RWPE1 (cell line): ENCODE data around the gene ABCA9.
"Not testable (repeated sequence)": the region's sequence is repeated elsewhere in the genome, so short reads cannot be mapped to it uniquely, and the experiment has no call there.

ENCODE experiments used
- CTCF ChIA-PET: fragments of 350-600 bp; sonication (Branson Sonifier 250); formaldehyde crosslinking; extraction: SDS; loops from one replicate; lab custom pipeline; 2021; lab: Yijun Ruan, JAX
- POLR2A ChIA-PET: fragments of 400-600 bp; formaldehyde crosslinking; extraction: SDS; loops from one replicate; lab custom pipeline; 2020; ENCODE audit warnings: antibody characterized with exemption; ENCODE audit not compliant: low non-redundant PET; lab: Yijun Ruan, JAX
- DNase-seq: peaks from one replicate; pipeline ENCODE4 v3.0.0; 2012; ENCODE audit warnings: low spot score
- H3K27ac ChIP-seq: fragments of 450-650 bp; 2 replicates; pipeline ENCODE4 v1.5.1; 2017
- CTCF ChIP-seq: fragments of 450-650 bp; conservative IDR thresholded peaks from 2 replicates; pipeline ENCODE4 v1.5.1; 2017; ENCODE audit warnings: low read depth, mild to moderate bottlenecking

The ABCA9 gene

GRCh38 chr17:69015631-69016030, 45.1 kb downstream of the ABCA9 start:
- no peak for TF ChIP-seq CTCF
- DNase-seq: no peak
- POLR2A ChIA-PET: no interaction called here
- no peak overlapping the region for H3K27ac ChIP-seq
- CTCF ChIA-PET: no interaction called here

- TF ChIP-seq CTCF: no peak
- ChIA-PET CTCF (no interaction called here), POLR2A (no interaction called here)
- no peak overlapping the region for H3K27ac ChIP-seq
- DNase-seq: no peak
Observed at GRCh38 chr17:69012895-69013805, 47.6 kb downstream of the ABCA9 start.

GRCh38 chr17:69009930-69010329, 50.8 kb downstream of the ABCA9 start:
- TF ChIP-seq CTCF: no peak
- ChIA-PET POLR2A (no interaction called here), CTCF (interaction anchor here (0.6 kb wide), 1 partner anchor 132 kb away, joined by 3 read pairs; no protein-coding TSS in a partner anchor)
- no peak for DNase-seq
- no peak overlapping the region for H3K27ac ChIP-seq

- H3K27ac ChIP-seq, POLR2A ChIA-PET, DNase-seq, CTCF ChIA-PET: not testable (repeated sequence)
Observed at GRCh38 chr17:69004759-69005158, 56.0 kb downstream of the ABCA9 start.

- H3K27ac ChIP-seq, DNase-seq, CTCF ChIA-PET, POLR2A ChIA-PET: not testable (repeated sequence)
Observed at GRCh38 chr17:68999743-69000142, 61.0 kb downstream of the ABCA9 start.

- POLR2A ChIA-PET: no interaction called here
- peak; percentile 38 for DNase-seq
- TF ChIP-seq CTCF: no peak
- no peak overlapping the region for H3K27ac ChIP-seq
- CTCF ChIA-PET: no interaction called here
Observed at GRCh38 chr17:68993112-68993511, 67.6 kb downstream of the ABCA9 start.

- TF ChIP-seq CTCF: no peak
- H3K27ac ChIP-seq: no peak overlapping the region
- POLR2A ChIA-PET: no interaction called here
- CTCF ChIA-PET: interaction anchor here (0.7 kb wide), 1 partner anchor 214 kb away, joined by 3 read pairs; no protein-coding TSS in a partner anchor
- DNase-seq: no peak
Observed at GRCh38 chr17:68987966-68988365, 72.8 kb downstream of the ABCA9 start.
